ENCODE results near the gene HOXA11.

DNA sequence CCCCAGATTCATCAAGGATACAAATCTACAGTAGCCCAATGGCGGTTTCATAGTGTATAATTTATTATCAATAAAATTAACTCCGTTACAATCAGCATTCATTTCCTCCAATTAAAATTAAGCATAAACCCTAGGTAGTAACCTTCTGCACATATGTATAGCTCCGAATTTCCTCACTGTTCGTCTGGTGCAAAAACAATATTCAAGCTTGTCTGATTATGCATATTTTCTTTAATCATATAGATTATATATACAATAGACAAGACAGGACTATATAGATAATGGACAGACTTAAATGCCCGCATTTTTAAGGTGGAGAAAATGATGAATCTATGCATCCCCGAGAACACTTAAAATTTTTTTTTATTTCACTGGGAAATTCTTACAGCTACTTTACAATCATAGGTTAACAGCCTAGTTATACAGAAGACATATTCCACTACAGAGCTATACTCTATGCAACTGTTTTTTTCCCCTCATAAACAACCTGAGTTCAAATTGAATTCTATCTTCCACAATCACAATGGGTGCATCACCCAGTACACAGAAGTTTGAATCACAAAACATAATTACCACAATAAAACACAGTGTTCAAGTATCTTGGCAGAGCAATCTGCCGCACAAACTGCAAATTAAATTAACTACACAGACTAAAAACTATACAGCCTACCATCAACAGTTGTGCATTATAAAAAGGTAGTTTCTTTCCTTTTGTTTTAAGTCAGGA is 22.3 kb downstream of the HOXA11 start:
- TF ChIP-seq POLR2A (IDR thresholded peaks at IDR 0.05) (no peak), CTCF (IDR thresholded peaks at IDR 0.05) (no peak)
